Fibroblast of gingiva (primary cell): ENCODE results near the gene CTSE.

Experiments used
- DNase-seq: peaks from one replicate; pipeline ENCODE4 v3.0.0-alpha.2; 2011; ENCODE audit warnings: low read depth

The CTSE gene

GRCh38 chr1:205971082-205971481 is 52.6 kb downstream of the CTSE start:
- DNase-seq: no peak

GRCh38 chr1:205970486-205970885 is 53.2 kb downstream of the CTSE start:
- DNase-seq: no peak

- no peak for DNase-seq
Observed at GRCh38 chr1:205969229-205969628, 54.5 kb downstream of the CTSE start.

GRCh38 chr1:205967554-205968335 is 56.0 kb downstream of the CTSE start:
- no peak for DNase-seq

GRCh38 chr1:205965036-205965884 is 58.4 kb downstream of the CTSE start:
- no peak for DNase-seq

- DNase-seq: no peak
Observed at GRCh38 chr1:205963352-205964155, 60.1 kb downstream of the CTSE start.

GRCh38 chr1:205962821-205963221 is 60.9 kb downstream of the CTSE start:
- no peak for DNase-seq

GRCh38 chr1:205961991-205962820 is 61.5 kb downstream of the CTSE start:
- DNase-seq: no peak

- DNase-seq: no peak
Observed at GRCh38 chr1:205961405-205961804, 62.3 kb downstream of the CTSE start.

GRCh38 chr1:205959789-205960188 is 63.9 kb downstream of the CTSE start:
- DNase-seq: no peak
